Neuronal stem cell (in vitro differentiated cells): ENCODE results near the gene CELF3. TPM values are rescaled to one million over a fixed set of nuclear protein-coding genes. Genes with fewer than 3 reads are reported as not detected.

Experiments
- DNase-seq: peaks from one replicate; pipeline ENCODE4 v3.0.0-alpha.2; 2013; ENCODE audit warnings: low spot score
- H2AFZ ChIP-seq: one replicate; pipeline ENCODE4 v1.6.1; 2013; ENCODE audit warnings: mild to moderate bottlenecking, low read length, inconsistent platforms
- H2AK5ac ChIP-seq: 2 replicates; pipeline ENCODE4 v1.6.1; 2013; ENCODE audit warnings: low read depth, mild to moderate bottlenecking, inconsistent platforms, low read length, moderate library complexity, mixed read lengths
- H2BK120ac ChIP-seq: 2 replicates; pipeline ENCODE4 v1.6.1; 2013; ENCODE audit warnings: low read depth, mild to moderate bottlenecking, inconsistent platforms, low read length, moderate library complexity, mixed read lengths
- H2BK12ac ChIP-seq: one replicate; pipeline ENCODE4 v1.6.1; 2013; ENCODE audit warnings: low read length, inconsistent platforms
- H2BK15ac ChIP-seq: 2 replicates; pipeline ENCODE4 v1.6.1; 2013; ENCODE audit warnings: mild to moderate bottlenecking, low read length, inconsistent platforms, mixed read lengths
- H2BK5ac ChIP-seq: one replicate; pipeline ENCODE4 v1.6.1; 2013; ENCODE audit warnings: inconsistent platforms, mild to moderate bottlenecking, low read length, moderate library complexity
- H3K14ac ChIP-seq: one replicate; pipeline ENCODE4 v1.6.1; 2013; ENCODE audit warnings: low read length, inconsistent platforms
- H3K18ac ChIP-seq: 2 replicates; pipeline ENCODE4 v1.6.1; 2013; ENCODE audit warnings: low read length, inconsistent platforms
- H3K23ac ChIP-seq: 2 replicates; pipeline ENCODE4 v1.6.1; 2013; ENCODE audit warnings: low read depth, mild to moderate bottlenecking, mixed read lengths, low read length, inconsistent platforms; ENCODE audit not compliant: poor library complexity
- H3K27ac ChIP-seq: replicated peaks from 3 replicates; pipeline ENCODE4 v1.5.1; 2013; ENCODE audit warnings: low read length, inconsistent platforms
- H3K27me3 ChIP-seq, 3 experiments: 2 replicates each; pipeline ENCODE4 v1.6.1; 2013; ENCODE audit warnings: low read length in 3 of 3, mild to moderate bottlenecking in 2 of 3, inconsistent platforms in 1 of 3, low read depth in 1 of 3, mixed read lengths in 1 of 3, moderate library complexity in 1 of 3; ENCODE audit not compliant: control insufficient read depth in 3 of 3, insufficient read depth in 3 of 3
- H3K36me3 ChIP-seq, 2 donors: replicated peaks in 1 of 2; 2 replicates each; pipeline ENCODE4 v1.6.1; 2013; ENCODE audit warnings: low read length in 2 of 2; ENCODE audit not compliant: control insufficient read depth in 2 of 2, insufficient read depth in 2 of 2
- H3K4ac ChIP-seq: 2 replicates; pipeline ENCODE4 v1.6.1; 2013; ENCODE audit warnings: inconsistent platforms, mild to moderate bottlenecking, low read length, moderate library complexity
- H3K4me1 ChIP-seq, 2 donors: 1 replicate in 1 of 2; 2 replicates in 1 of 2; pipeline ENCODE4 v1.6.1; 2013; ENCODE audit warnings: low read length in 2 of 2, low read depth in 1 of 2; ENCODE audit not compliant: control insufficient read depth in 2 of 2, insufficient read depth in 1 of 2
- H3K4me2 ChIP-seq: one replicate; pipeline ENCODE4 v1.6.1; 2013; ENCODE audit warnings: mild to moderate bottlenecking, low read length, inconsistent platforms; ENCODE audit not compliant: insufficient read depth, poor library complexity, severe bottlenecking
- H3K4me3 ChIP-seq, 2 donors: 2 replicates each; pipeline ENCODE4 v1.5.1; 2013; ENCODE audit warnings: low read length in 2 of 2, mild to moderate bottlenecking in 2 of 2, inconsistent platforms in 1 of 2, moderate library complexity in 1 of 2
- H3K79me1 ChIP-seq: one replicate; pipeline ENCODE4 v1.6.1; 2013; ENCODE audit warnings: low read depth, mild to moderate bottlenecking, inconsistent platforms, low read length, moderate library complexity
- H3K9ac ChIP-seq: one replicate; pipeline ENCODE4 v1.6.1; 2013; ENCODE audit warnings: mild to moderate bottlenecking, low read depth, low read length, inconsistent platforms; ENCODE audit not compliant: poor library complexity
- H3K9me3 ChIP-seq, 2 donors: replicated peaks in 1 of 2; 2 replicates each; pipeline versions ENCODE3 to v1.6.1; 2013; ENCODE audit warnings: low read length in 2 of 2, mild to moderate bottlenecking in 2 of 2, inconsistent platforms in 1 of 2, low read depth in 1 of 2, mixed read lengths in 1 of 2, moderate library complexity in 1 of 2; ENCODE audit not compliant: control insufficient read depth in 2 of 2, insufficient read depth in 1 of 2
- H4K8ac ChIP-seq: one replicate; pipeline ENCODE4 v1.6.1; 2013; ENCODE audit warnings: low read depth, mild to moderate bottlenecking, inconsistent platforms, low read length, moderate library complexity
- H4K91ac ChIP-seq: one replicate; pipeline ENCODE4 v1.6.1; 2013; ENCODE audit warnings: low read length, low read depth, mild to moderate bottlenecking, inconsistent platforms; ENCODE audit not compliant: poor library complexity
- WGBS, 2 donors: extraction: QIAGEN DNeasy Blood & Tissue Kit; methylation state at CpG; one replicate each; pipeline ENCODE4 v1.1.7; 2013; ENCODE audit warnings: missing lambda C conversion rate in 2 of 2, mixed read lengths in 1 of 2; ENCODE audit not compliant: insufficient read length in 2 of 2, insufficient replicate concordance in 1 of 2; ENCODE audit errors: extremely low coverage in 2 of 2; 5-methylcytosine and 5-hydroxymethylcytosine counted together
- polyA plus RNA-seq, 2 experiments: library from polyadenylated mRNA; stranded (reverse); fragments of 200-250 nt; gene quantifications; one replicate each; pipeline ENCODE4 v1.2.3, GENCODE V29; 2013

CELF3 gene
- 4.7 TPM for polyA plus RNA-seq (2013, experiment 1 of 2)
- polyA plus RNA-seq (2013, experiment 2 of 2): 5.0 TPM

GRCh38 chr1:151716771-151717631 lies at the start of gene CELF3:
TSS of gene CELF3 (minus strand) at chr1:151716803. CDS start at chr1:151716020, 783 bp downstream.
- Histone ChIP-seq H3K4me1 (peaks cover 31 to 38% of the 10 kb centered on the region in 2 donors), H3K27ac (peak within 1 kb of the TSS; percentile 94), H2BK15ac (no peak within 1 kb of the TSS), H3K14ac (no peak within 1 kb of the TSS), H4K8ac (no peak within 1 kb of the TSS), H3K4me3 (peak within 1 kb of the TSS; percentile 44 to 77), H3K9ac (no peak within 1 kb of the TSS), H3K79me1 (no peaks in the 10 kb centered on the region), H4K91ac (no peak within 1 kb of the TSS), H3K9me3 (peaks cover 0 to 5% of the 10 kb centered on the region in 2 donors), H3K36me3 (peaks cover 0 to 1% of the 10 kb centered on the region in 2 donors), H2BK12ac (no peak within 1 kb of the TSS), H3K4ac (no peak within 1 kb of the TSS), H2AFZ (peak within 1 kb of the TSS; percentile 43), H2AK5ac (no peak within 1 kb of the TSS), H2BK5ac (peak within 1 kb of the TSS; percentile 83), H3K4me2 (peak within 1 kb of the TSS; percentile 72), H3K23ac (no peak within 1 kb of the TSS), H3K27me3 (peaks cover 0 to 55% (median 6%) of the 10 kb centered on the region in 3 experiments), H3K18ac (peak within 1 kb of the TSS; percentile 95), H2BK120ac (no peak within 1 kb of the TSS)
- peak; percentile 78 for DNase-seq
- no CpG with 5 or more reads among the region's 27 CpGs for WGBS, 2 donors

DNA sequence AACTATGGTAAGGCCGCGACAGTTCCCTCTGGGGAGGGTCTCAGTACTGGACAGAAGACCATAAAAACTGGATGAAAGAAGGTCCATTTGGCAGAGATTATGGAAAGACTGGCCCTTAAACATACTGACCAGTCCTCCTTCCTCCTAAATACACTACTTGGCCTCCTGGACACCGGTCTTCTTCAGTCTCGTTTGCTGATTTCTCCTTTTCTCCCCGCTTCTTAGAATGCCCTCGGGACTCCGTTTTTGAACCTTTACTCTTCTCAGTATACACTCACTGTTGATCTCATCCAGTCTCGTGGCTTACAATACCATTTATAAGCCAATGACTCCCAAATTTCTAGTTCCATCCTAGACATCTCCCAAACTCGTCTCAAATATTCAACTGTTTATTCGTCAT lies 47.4 kb upstream of the CELF3 start:
- no peak for DNase-seq
- no peak overlapping the region for H2BK5ac ChIP-seq
- no peak overlapping the region for H2BK120ac ChIP-seq
- no peak overlapping the region for H3K14ac ChIP-seq
- H3K4me2 ChIP-seq: peak overlapping the region; percentile 77
- no peak overlapping the region for H3K27ac ChIP-seq
- no peak overlapping the region for H4K8ac ChIP-seq
- no peak overlapping the region for H2BK15ac ChIP-seq
- WGBS, 2 donors: 100% methylated on average over 2 of the region's 10 CpGs; no CpG with 5 or more reads in 1 of the 2 donors
- peak overlapping the region in 1 of 2 donors; percentile 78 for H3K4me3 ChIP-seq
- H3K79me1 ChIP-seq: no peaks in the 10 kb centered on the region
- peaks cover 14 to 34% of the 10 kb centered on the region in 2 donors for H3K36me3 ChIP-seq
- H3K9me3 ChIP-seq: no peaks in the 10 kb centered on the region
- H3K27me3 ChIP-seq: no peaks in the 10 kb centered on the region
- peaks cover 3 to 4% of the 10 kb centered on the region in 2 donors for H3K4me1 ChIP-seq
- H3K23ac ChIP-seq: no peak overlapping the region
- H2AK5ac ChIP-seq: no peak overlapping the region
- no peak overlapping the region for H4K91ac ChIP-seq
- H2BK12ac ChIP-seq: no peak overlapping the region
- H3K4ac ChIP-seq: no peak overlapping the region
- no peak overlapping the region for H3K9ac ChIP-seq
- peak overlapping the region; percentile 85 for H2AFZ ChIP-seq
- no peak overlapping the region for H3K18ac ChIP-seq

DNA sequence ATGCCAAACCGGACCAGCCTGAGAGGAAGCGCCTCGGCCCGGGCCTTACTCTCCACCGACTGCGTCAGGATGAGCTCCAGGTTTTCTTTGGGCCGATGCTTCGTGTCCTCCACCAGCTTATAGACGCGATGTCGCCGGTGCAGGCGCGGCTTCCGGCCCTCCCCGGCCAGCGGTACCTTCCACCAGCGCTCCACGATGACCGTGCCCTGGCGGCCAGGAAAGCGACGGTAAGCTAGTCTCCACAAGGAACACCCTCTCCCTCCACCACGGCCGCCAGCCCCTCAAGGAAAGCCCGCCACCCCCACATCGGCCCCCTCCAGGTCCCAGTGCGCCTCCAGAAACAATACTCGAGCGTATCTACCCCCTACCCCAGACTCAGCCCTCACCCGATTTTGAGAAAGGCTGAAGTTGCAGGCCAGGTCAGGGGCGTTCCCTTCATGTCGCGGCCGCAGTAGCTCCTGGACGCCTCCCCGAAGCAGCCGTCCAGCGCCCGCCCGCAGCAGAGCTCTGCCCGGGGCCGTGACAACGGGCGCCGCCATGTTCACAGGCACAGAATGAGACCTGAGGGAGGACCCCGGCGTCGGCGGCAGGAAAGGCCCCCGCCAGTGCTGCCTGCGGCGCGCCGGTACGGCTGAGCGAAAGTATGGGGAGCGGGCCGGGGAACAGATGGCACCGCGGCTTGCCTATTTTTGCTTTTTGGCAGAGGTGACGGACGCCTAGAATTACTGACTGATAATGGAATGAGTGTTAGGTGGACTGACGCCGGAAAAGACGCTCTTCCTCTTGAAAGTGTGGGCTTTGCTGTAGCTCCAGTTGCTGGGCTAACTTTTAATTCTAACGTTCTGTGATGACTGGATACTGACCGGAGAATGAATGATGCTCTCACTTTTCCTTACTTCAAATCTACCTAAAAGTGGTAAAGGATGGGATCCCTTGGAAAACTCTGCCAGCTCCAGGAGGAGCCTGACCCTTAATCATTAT lies 46.6 kb upstream of the CELF3 start, which contains the start of gene MRPL9:
TSS of gene MRPL9 (minus strand) at position 556 of the 981 bp plus-strand sequence. CDS start at position 539, 17 bp downstream.
- WGBS, 2 donors: no CpG with 5 or more reads among the region's 68 CpGs
- H3K79me1 ChIP-seq: no peaks in the 10 kb centered on the region

More for the DNA sequence above, 46.6 kb upstream of the CELF3 start, which contains the start of gene MRPL9:
- Histone ChIP-seq H3K4me2 (peak within 1 kb of the TSS; percentile 77), H2BK120ac (no peak within 1 kb of the TSS), H3K36me3 (peaks cover 17 to 39% of the 10 kb centered on the region in 2 donors), H3K9ac (peak within 1 kb of the TSS; percentile 93), H3K4ac (no peak within 1 kb of the TSS), H4K8ac (peak within 1 kb of the TSS; percentile 83), H3K9me3 (no peaks in the 10 kb centered on the region), H3K4me1 (peaks cover 3 to 4% of the 10 kb centered on the region in 2 donors), H3K18ac (peak within 1 kb of the TSS; percentile 95), H2BK12ac (no peak within 1 kb of the TSS), H3K4me3 (peak within 1 kb of the TSS; percentile 78 to 98), H3K23ac (peak within 1 kb of the TSS; percentile 47), H4K91ac (peak within 1 kb of the TSS; percentile 30), H3K27ac (peak within 1 kb of the TSS; percentile 71), H3K14ac (peak within 1 kb of the TSS; percentile 12), H2BK5ac (peak within 1 kb of the TSS; percentile 58), H2BK15ac (peak within 1 kb of the TSS; percentile 72), H3K27me3 (no peaks in the 10 kb centered on the region), H2AFZ (peak within 1 kb of the TSS; percentile 85), H2AK5ac (peak within 1 kb of the TSS; percentile 58)
- DNase-seq: peak; percentile 64
